ENCODE results near the gene TBCK.

Gene TBCK

DNA sequence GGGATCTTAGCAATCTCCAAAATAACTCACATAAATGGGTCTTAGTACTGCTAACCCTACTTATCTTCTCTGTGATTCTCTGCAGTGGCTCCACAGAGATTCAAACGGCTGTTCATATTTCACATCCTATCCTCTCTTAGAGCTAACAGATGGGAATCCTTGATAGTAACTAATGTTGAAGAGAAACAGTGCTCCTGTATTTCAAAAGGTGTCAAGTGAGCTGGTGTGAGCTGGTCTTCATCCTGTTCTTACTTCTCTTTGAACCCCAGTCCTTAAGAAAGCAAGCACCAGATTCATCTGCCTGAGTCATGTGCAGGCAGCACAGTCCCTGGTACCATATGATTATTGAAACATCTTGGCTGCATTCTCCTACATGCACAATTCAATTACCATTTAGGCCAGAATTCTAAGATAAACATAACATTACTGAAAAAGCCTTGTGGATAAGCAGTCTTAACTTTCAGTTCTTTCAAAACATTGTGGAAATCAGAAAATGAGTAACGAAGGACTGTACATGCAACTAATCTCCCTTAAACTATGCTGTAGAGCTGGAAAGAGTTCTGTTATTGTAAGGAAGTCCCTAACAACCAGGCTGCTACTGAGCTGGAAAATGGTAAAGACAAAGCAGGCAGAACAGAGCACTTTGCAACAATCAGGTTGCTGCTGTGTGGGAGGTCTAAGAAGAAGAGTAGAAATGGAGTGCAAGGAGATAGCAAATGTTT lies 267.6 kb downstream of the TBCK start:
- no peak for TF ChIP-seq SPI1 (IDR thresholded peaks at IDR 0.05; ENCODE audit: low read depth, low read length)
- TF ChIP-seq PAX5 (IDR thresholded peaks at IDR 0.05; ENCODE audit: insufficient read depth, low read length, severe bottlenecking), result no peak
- TF ChIP-seq POLR2AphosphoS5 (IDR thresholded peaks at IDR 0.05; ENCODE audit: low read depth, low read length), result no peak
- no peak for TF ChIP-seq TAF1 (IDR thresholded peaks at IDR 0.05; ENCODE audit: low read depth, low read length)
- TF ChIP-seq POU2F2 (IDR thresholded peaks at IDR 0.05; ENCODE audit: low read depth, low read length), result no peak
- no peak for TF ChIP-seq POLR2A (IDR thresholded peaks at IDR 0.05; ENCODE audit: low read depth, low read length)
- FAIRE-seq, result no peak
- DNase-seq (ENCODE audit: insufficient read length, low spot score), result no peak

- FAIRE-seq (no peak), DNase-seq (ENCODE audit: insufficient read length, low spot score) (no peak)
- TF ChIP-seq TAF1 (IDR thresholded peaks at IDR 0.05; ENCODE audit: low read depth, low read length), result no peak
- no peak for TF ChIP-seq POLR2AphosphoS5 (IDR thresholded peaks at IDR 0.05; ENCODE audit: low read depth, low read length)
- no peak for TF ChIP-seq POLR2A (IDR thresholded peaks at IDR 0.05; ENCODE audit: low read depth, low read length)
- TF ChIP-seq PAX5 (IDR thresholded peaks at IDR 0.05; ENCODE audit: insufficient read depth, low read length, severe bottlenecking), result no peak
- no peak for TF ChIP-seq POU2F2 (IDR thresholded peaks at IDR 0.05; ENCODE audit: low read depth, low read length)
- no peak for TF ChIP-seq SPI1 (IDR thresholded peaks at IDR 0.05; ENCODE audit: low read depth, low read length)
Measured at GRCh38 chr4:106046083-106046482, 269.9 kb downstream of the TBCK start.

DNA sequence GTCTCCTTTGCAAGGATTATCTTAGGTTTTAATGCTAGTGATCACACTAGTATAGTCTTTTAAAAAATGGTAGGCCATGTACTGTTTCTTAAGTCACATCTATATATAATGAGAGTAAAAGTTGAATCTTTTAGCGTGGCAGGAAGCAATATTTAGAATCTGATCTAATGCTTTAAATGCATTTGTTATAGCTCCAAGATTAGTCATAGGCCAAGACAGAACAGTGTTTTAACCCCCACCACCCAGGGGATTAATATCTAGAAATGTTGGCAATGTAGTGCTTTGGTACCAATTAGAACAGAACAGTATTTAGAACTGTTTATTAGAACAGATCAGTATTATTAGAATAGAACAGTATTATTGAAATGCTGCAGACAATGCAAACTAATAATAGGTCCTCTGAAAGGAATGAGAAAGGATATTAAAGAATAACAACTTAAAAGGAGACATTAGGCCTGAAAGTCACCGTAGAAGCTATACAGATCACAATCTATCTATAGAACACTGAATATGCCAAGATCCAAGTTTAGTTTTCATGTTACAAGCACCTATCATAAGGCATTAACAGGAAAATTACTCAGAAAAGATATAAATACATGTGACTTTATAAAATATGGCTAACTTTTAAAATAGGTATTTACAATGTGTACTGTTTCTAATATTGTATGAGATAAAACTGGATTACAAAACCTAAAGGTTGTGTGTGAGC lies 274.6 kb downstream of the TBCK start:
- DNase-seq (ENCODE audit: insufficient read length, low spot score), result no peak
- no peak for TF ChIP-seq POU2F2 (IDR thresholded peaks at IDR 0.05; ENCODE audit: low read depth, low read length)
- TF ChIP-seq PAX5 (IDR thresholded peaks at IDR 0.05; ENCODE audit: insufficient read depth, low read length, severe bottlenecking), result no peak
- no peak for TF ChIP-seq TAF1 (IDR thresholded peaks at IDR 0.05; ENCODE audit: low read depth, low read length)
- no peak for TF ChIP-seq POLR2AphosphoS5 (IDR thresholded peaks at IDR 0.05; ENCODE audit: low read depth, low read length)
- TF ChIP-seq SPI1 (IDR thresholded peaks at IDR 0.05; ENCODE audit: low read depth, low read length), result no peak
- FAIRE-seq, result no peak

DNA sequence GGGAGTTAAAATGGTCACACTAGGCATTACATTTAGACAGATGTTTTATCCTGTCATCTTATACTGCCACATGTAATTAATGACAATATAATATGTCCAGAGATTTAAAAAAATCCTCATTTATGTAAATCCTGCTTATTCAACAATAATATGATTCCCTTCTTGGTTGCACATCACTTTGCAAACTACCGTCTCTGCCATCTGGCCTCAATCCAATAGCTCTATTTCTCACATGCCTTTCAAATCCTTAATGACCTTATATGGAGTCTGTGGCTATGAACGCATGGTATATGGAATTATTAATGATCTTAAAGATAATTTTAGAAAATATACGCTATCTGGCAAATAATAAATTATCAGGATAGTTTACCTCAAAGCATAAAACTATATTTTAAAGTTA lies 276.2 kb downstream of the TBCK start:
- no peak for DNase-seq (ENCODE audit: insufficient read length, low spot score)
- no peak for FAIRE-seq
- TF ChIP-seq POU2F2 (IDR thresholded peaks at IDR 0.05; ENCODE audit: low read depth, low read length) (no peak), POLR2AphosphoS5 (IDR thresholded peaks at IDR 0.05; ENCODE audit: low read depth, low read length) (no peak), SPI1 (IDR thresholded peaks at IDR 0.05; ENCODE audit: low read depth, low read length) (no peak), POLR2A (IDR thresholded peaks at IDR 0.05; ENCODE audit: low read depth, low read length) (no peak), PAX5 (IDR thresholded peaks at IDR 0.05; ENCODE audit: insufficient read depth, low read length, severe bottlenecking) (no peak), TAF1 (IDR thresholded peaks at IDR 0.05; ENCODE audit: low read depth, low read length) (no peak)

DNA sequence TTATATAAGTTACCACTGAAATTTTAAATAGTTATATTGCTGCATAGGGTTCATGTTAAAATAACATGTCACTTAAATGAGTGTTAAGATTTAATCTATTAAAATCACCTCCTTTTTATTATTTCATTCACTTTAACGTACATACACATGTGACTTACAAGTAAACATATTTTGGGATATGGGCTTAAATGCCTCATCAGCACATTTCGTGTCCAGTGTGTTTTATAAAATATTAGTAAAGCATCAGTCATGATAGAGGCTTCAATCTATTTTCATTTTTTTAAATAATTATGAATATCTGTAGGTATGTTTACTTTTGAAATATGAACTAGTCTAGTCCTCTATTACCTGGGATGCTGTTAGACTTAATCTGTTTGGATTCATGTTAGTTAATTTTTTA lies 277.1 kb downstream of the TBCK start:
- no peak for FAIRE-seq
- DNase-seq (ENCODE audit: insufficient read length, low spot score), result no peak
- no peak for TF ChIP-seq SPI1 (IDR thresholded peaks at IDR 0.05; ENCODE audit: low read depth, low read length)
- TF ChIP-seq TAF1 (IDR thresholded peaks at IDR 0.05; ENCODE audit: low read depth, low read length), result no peak
- no peak for TF ChIP-seq PAX5 (IDR thresholded peaks at IDR 0.05; ENCODE audit: insufficient read depth, low read length, severe bottlenecking)
- TF ChIP-seq POLR2AphosphoS5 (IDR thresholded peaks at IDR 0.05; ENCODE audit: low read depth, low read length), result no peak
- no peak for TF ChIP-seq POLR2A (IDR thresholded peaks at IDR 0.05; ENCODE audit: low read depth, low read length)
- no peak for TF ChIP-seq POU2F2 (IDR thresholded peaks at IDR 0.05; ENCODE audit: low read depth, low read length)

- DNase-seq (ENCODE audit: insufficient read length, low spot score), result no peak
- FAIRE-seq, result no peak
- TF ChIP-seq POLR2A (IDR thresholded peaks at IDR 0.05; ENCODE audit: low read depth, low read length) (no peak), TAF1 (IDR thresholded peaks at IDR 0.05; ENCODE audit: low read depth, low read length) (no peak), POU2F2 (IDR thresholded peaks at IDR 0.05; ENCODE audit: low read depth, low read length) (no peak), PAX5 (IDR thresholded peaks at IDR 0.05; ENCODE audit: insufficient read depth, low read length, severe bottlenecking) (no peak), SPI1 (IDR thresholded peaks at IDR 0.05; ENCODE audit: low read depth, low read length) (no peak), POLR2AphosphoS5 (IDR thresholded peaks at IDR 0.05; ENCODE audit: low read depth, low read length) (no peak)
Measured at GRCh38 chr4:106038012-106038411, 278.0 kb downstream of the TBCK start.

DNA sequence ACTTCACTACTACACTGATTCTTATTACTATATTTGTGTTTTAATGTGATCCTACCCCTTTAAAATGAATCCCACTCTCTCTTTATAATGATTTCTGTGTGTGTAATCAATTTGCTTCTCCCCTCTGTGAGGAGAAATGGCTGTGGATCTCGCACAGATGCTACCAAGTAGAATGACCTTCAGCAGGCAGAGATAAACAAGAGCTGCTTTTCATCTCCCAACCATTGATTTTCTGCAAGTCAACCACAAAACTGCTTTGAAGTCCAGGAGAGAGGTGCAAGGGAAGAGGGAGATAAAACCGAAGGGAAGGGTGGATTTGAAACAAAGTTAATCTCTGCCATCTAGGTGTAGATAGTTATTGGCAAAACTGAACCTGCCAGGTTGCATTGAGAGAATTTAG lies 279.2 kb downstream of the TBCK start:
- TF ChIP-seq SPI1 (IDR thresholded peaks at IDR 0.05; ENCODE audit: low read depth, low read length) (no peak), POU2F2 (IDR thresholded peaks at IDR 0.05; ENCODE audit: low read depth, low read length) (no peak), PAX5 (IDR thresholded peaks at IDR 0.05; ENCODE audit: insufficient read depth, low read length, severe bottlenecking) (no peak), POLR2A (IDR thresholded peaks at IDR 0.05; ENCODE audit: low read depth, low read length) (no peak), POLR2AphosphoS5 (IDR thresholded peaks at IDR 0.05; ENCODE audit: low read depth, low read length) (no peak), TAF1 (IDR thresholded peaks at IDR 0.05; ENCODE audit: low read depth, low read length) (no peak)
- no peak for FAIRE-seq
- DNase-seq (ENCODE audit: insufficient read length, low spot score), result no peak

DNA sequence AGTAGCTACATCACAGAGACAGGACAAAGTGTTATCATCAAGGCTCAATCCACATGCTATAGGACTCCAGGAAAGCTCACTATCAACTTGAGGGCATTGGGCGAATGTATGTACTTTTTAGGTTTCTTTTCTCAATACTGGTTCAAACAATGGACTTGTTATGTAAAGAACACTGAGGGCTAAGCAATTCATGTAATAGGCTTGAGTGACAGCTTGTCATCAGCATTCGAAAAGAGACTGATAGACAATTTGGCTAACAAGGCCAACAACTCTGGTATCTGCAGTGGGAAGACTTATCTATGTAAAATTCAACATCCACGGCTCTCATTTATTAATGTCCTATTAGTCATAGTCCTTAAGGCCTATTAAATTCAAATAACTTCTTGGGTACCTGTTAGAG lies 279.7 kb downstream of the TBCK start:
- TF ChIP-seq TAF1 (IDR thresholded peaks at IDR 0.05; ENCODE audit: low read depth, low read length), result no peak
- no peak for TF ChIP-seq SPI1 (IDR thresholded peaks at IDR 0.05; ENCODE audit: low read depth, low read length)
- no peak for TF ChIP-seq POLR2A (IDR thresholded peaks at IDR 0.05; ENCODE audit: low read depth, low read length)
- TF ChIP-seq POU2F2 (IDR thresholded peaks at IDR 0.05; ENCODE audit: low read depth, low read length), result no peak
- no peak for TF ChIP-seq POLR2AphosphoS5 (IDR thresholded peaks at IDR 0.05; ENCODE audit: low read depth, low read length)
- TF ChIP-seq PAX5 (IDR thresholded peaks at IDR 0.05; ENCODE audit: insufficient read depth, low read length, severe bottlenecking), result no peak
- no peak for FAIRE-seq
- DNase-seq (ENCODE audit: insufficient read length, low spot score), result no peak

DNA sequence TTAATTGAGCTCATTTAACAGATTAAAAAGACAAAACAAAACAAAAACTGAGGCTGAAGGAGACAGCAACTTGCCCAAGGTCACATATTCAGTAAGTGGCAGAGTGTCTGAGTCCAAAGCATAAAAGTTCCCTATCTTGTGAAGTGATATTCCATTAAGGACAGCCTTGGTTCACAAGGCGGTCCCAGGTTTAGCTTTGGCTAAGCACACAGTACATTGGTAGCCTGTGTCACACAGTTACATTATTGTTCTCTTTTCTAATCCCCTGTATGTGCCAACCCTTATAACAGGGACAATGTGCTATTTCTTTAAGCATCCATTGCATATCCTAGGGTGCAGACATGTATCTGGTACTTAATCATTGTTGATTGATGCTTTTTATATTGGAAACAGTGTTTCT lies 280.8 kb downstream of the TBCK start:
- TF ChIP-seq TAF1 (IDR thresholded peaks at IDR 0.05; ENCODE audit: low read depth, low read length) (no peak), POLR2AphosphoS5 (IDR thresholded peaks at IDR 0.05; ENCODE audit: low read depth, low read length) (no peak), PAX5 (IDR thresholded peaks at IDR 0.05; ENCODE audit: insufficient read depth, low read length, severe bottlenecking) (no peak), SPI1 (IDR thresholded peaks at IDR 0.05; ENCODE audit: low read depth, low read length) (no peak), POU2F2 (IDR thresholded peaks at IDR 0.05; ENCODE audit: low read depth, low read length) (no peak), POLR2A (IDR thresholded peaks at IDR 0.05; ENCODE audit: low read depth, low read length) (no peak)
- DNase-seq (ENCODE audit: insufficient read length, low spot score), result no peak
- FAIRE-seq, result no peak
